Amniotic epithelial cell (primary cell): Measurements from ENCODE around the gene RMP24.

ENCODE experiments used
- DNase-seq: peaks from one replicate; pipeline ENCODE4 v3.0.0-alpha.2; 2010; ENCODE audit warnings: low read depth

Gene RMP24

GRCh38 chr18:35968278-35968880 lies 4.1 kb upstream of the RMP24 start:
- DNase-seq = no peak

GRCh38 chr18:35969676-35970075 lies 2.8 kb upstream of the RMP24 start:
- peak; percentile 19 for DNase-seq

DNA sequence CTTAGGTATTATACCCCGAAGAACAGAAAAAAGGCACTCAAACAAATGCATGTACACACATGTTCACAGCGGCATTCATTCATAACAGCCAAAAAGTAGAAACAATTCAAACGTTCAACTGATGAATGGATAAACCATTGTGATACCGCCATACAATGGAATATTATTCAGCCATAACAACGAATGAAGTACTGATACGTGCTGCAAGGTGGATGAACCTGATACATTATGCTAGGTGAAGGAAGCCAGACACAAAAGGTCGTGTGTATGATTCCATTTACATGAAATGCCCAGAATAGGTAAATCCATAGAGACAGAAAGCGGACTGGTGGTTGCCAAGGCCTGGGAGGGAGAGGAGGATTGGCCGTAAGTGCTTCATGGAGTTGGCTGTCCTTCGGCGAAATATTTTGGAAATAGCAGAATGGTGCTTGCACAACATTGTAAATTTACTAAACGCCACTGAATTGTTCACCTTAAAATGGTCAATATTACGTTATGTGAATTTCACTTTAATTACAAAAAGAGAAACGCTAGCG lies 750 bp upstream of the RMP24 start:
- peak; percentile 45 for DNase-seq

DNA sequence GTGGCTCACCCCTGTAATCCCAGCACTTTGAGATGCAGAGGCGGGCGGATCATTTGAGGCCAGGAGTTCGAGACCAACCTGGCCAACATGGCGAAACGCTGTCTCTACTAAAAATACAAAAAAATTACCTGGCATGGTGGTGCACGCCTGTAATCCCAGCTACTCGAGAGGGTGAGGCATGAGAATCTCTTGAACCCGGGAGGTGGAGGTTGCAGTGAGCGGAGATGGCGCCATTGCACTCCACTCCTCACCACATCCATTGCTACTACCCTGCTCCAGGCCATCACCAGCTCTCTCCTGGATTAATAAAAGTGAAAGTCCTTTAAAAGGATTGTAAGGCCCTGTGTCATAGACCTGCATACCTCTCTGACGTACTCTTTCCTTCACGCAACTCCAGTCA lies 1.2 kb downstream of the RMP24 start:
- DNase-seq = no peak

DNA sequence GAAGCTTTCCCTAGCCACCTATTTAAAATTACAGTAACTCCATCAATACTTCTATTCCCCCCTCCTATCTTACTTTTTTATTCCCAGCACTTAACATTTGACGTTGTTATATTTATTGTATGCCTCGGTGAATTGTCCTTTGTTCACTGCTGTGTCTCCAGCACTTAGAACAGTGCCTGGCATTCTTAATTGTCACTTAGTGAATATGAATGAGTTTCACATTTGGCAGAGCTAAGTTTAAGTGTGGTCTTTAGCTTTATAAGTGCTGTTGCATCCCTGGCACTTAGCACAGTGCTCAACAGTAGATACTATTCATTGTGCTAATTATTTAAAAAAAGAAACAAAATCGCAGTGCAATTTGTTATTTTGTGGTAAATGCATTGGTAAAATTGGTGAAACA lies 1.7 kb downstream of the RMP24 start:
- DNase-seq = no peak

DNA sequence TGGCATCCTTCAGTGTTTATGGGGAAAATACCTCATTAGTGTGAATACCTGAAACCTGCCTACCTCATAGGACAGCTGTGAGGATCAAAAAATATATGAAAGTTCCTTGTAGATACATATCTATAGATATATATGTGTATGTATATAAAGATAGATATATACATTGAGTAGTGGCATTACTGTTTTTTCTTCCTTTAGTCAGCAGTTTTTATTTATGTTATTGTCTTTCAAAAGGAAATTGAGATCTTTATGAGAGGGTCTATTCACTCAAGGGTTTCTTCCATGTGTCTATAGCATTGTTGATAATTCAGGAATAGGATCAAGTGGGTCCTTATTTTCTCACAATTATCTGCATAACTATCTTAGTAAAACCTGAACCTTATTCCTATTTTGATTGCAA lies 6.6 kb downstream of the RMP24 start:
- DNase-seq = no peak

DNA sequence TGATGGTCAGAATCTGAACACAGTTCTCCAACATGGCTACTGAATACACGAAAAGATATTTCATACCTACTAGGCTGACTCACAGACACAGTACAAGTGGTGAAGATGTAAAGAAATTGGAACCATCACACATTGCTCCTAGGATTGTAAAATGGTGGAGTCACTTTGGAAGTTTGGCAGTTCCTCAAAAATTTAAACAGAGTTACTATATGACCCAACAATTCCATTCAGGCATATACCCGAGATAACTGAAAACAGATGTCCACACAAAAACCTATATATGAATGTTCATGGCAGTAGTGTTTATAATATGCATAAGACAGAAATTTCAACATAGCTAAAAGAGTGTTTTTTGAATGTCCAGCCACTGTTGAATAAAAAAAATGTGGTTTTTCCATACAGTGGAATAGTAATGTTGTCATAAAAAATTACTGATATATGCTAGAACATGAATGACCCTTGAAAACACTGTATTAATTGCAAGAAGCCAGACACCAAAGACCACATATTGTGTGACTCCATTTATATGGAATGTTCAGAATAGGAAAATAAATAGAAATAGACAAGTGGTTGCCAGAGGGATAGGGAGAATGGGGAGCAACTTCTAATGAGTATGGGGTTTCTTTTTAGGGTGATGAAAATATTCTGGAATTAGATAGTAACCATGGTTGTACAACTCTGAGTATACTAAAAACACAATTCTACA lies 10.1 kb downstream of the RMP24 start:
- DNase-seq = peak; percentile 19

DNA sequence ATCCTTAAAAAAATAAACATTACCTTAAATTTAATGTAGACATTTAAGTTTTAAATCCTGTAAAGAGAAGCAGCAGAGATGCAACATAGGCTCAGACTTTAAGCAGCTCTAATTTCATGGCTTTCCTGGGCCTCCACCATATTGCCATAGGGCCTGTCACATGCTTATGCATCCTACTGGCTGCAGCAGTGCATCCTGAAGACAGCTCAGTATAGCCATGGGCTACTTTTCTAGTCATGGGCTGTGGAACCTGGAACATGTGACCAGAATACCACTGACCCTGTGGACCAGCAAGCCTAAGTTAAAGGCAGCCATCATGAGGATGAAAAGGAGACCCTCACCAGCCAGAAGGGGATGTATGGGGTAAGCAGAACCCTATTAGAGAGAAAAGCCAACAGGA lies 10.7 kb downstream of the RMP24 start:
- DNase-seq = no peak

DNA sequence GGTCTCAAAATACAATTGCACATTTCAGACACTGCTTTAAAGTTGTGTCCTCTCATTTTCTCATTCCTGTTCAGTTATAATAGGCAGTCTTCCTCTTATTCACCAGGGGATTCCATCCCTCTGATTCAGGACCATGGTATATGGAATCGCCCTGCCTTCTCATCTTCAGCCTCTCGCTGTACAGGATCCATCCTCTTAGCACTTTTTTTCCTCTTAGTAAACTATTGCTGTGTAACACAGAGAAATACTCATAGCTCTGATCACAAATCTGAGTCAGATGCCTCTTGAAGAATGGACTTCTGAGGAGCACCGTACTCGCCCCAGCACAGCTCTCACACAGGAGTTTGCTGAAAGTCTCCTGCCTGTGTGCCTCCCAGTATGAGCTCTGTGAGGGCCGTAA lies 11.3 kb downstream of the RMP24 start:
- peak; percentile 42 for DNase-seq

- DNase-seq = no peak
Measured at GRCh38 chr18:35991696-35992095, 19.2 kb downstream of the RMP24 start.

DNA sequence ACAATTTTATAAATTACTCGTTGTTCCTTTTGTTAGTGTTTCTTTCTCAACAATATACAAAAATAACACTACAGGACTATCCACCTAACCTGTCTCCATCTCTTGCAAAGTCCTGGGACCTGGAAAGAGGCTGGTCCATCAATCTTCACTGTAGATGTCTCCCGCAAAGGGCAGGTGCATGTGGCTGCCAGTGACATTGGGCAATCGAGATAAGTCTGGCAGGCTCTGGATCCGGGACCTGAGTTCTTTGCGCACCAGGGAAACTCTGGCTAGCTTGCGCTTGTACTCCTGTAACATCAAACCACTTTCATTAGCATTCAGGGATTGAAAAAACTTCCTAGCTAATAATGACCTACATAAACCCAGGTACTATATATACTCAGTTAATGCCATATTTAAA lies 20.5 kb downstream of the RMP24 start:
- no peak for DNase-seq

DNA sequence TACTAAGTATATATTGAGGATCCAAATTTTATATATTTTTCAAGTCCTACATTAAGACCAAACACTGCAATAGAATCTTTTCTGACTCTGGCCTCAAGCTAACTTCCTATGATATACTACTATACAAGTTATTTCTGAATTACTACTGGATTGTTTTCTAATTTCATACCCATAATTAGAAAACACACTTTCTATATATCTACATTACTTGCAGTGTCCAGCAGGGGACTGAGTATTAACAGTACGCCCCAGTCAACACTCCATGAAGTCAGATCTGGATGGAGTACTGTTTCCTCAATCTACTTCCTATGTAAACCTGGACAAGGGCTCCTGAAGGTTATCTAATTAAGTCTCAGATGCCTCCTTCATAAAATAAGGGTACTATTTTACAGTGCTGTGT lies 26.5 kb downstream of the RMP24 start:
- peak; percentile 21 for DNase-seq

GRCh38 chr18:35999925-36000324 lies 27.4 kb downstream of the RMP24 start:
- DNase-seq = no peak

DNA sequence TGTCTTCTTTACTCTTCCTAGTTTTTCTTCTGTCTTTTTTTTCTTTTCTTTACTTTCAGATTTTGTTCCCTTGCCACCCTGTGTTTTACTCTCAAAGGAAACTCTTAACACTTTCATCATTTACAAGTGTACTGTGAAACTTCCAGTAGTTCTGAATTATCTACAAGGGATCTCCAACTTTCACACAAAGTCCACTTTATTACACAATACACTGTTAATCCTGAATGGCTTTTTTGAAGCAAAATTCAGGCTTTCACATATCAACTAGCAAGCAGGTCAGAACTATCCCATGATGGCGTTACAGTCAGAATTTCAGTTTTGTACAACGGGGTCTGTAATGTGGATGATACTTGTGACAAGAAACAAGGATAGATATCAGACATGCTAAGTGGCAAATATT lies 34.5 kb downstream of the RMP24 start:
- DNase-seq = no peak

DNA sequence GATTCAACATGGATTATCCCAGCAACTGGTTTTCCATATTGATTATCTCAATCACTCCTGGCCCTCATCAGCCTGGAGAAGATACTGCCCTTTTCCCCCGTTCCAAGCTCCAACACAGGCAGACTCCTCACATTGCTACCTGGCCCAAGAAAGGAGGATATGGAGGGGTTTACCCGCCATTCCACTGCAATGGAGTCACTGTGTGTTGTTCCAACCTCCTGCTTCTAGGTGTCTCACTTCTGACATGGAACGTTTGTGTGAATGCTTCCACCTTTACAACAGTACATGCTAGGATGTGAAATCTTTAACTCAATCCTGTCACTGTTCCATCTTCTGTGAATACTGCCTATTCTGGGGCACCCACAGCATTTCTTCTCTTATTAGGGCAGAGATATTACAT lies 36.7 kb downstream of the RMP24 start:
- no peak for DNase-seq

DNA sequence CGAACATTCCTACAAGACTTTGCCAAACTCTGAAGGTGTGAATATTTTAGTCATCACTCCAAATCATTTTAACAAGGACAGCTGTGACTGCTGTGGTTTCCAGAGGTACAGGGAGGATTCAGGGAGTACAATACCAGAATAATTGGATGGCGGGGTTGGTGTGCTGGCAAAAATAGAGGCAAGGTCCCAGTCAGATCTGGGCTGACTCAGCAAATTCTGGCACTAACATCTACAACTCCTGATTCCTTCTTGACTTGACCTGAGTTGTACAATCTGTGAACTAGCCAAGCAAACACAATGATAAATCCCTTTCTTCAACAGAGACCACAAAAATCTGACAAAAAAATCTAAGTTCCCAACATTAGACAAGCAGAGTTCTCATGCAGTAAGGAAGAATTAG lies 40.4 kb downstream of the RMP24 start:
- DNase-seq = peak; percentile 73

- no peak for DNase-seq
Measured at GRCh38 chr18:36015629-36016028, 43.1 kb downstream of the RMP24 start.

- no peak for DNase-seq
Measured at GRCh38 chr18:36017232-36017631, 44.8 kb downstream of the RMP24 start.

GRCh38 chr18:36020174-36020711 lies 47.8 kb downstream of the RMP24 start:
- DNase-seq = peak; percentile 61

DNA sequence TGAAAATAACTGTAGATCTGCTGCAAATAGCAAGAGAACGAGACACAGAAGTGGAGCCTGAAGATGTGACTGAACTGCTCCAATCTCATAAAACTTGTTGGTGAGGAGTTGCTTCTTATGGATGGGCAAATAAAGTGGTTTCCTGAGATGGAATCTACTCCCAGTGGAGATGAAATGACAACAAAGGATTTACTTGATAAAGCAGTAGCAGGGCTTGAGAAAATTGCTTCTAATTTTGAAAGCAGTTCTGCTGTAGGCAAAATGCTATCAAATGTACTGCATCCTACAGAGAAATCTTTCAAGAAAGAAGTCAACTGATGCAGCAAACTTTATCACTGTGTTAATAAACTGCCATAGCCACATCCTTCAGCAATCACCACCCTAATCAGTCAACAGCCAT lies 50.9 kb downstream of the RMP24 start:
- DNase-seq = peak; percentile 38

DNA sequence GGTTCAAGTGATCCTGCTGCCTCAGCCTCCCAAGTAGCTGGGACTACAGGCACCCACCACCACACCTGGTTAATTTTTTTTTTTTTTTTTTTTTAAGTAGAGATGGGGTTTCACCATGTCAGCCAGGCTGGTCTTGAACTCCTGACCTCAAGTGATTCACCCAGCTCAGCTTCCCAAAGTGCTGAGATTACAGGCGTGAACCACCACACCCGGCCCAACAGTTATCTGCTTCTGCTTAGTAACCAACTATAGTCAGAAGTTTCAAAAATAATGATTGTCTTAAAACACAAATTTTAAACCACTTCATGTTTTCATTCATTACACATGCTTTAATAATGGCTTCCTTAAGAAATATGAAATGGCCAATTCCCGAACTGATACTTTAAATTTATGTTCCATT lies 51.8 kb downstream of the RMP24 start:
- peak; percentile 72 for DNase-seq

DNA sequence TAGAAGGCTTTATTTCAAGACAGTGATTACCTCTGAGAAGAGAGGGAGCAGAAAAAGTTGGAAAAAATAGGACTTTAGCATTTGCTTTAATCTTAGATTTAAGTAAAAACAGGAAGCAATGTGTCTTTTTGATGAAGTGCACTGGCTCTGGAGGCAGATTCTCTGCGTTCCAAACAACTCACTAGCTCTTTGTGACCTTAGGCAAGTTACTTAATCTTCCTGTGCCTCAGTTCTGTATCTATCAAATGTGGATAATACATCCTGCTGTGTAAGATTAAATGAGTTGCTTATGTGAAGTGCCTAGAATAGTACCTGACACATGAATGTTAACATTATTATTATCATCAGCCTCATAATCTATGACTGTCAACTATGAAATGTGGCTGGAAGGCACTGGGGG lies 52.5 kb downstream of the RMP24 start:
- DNase-seq = peak; percentile 96

DNA sequence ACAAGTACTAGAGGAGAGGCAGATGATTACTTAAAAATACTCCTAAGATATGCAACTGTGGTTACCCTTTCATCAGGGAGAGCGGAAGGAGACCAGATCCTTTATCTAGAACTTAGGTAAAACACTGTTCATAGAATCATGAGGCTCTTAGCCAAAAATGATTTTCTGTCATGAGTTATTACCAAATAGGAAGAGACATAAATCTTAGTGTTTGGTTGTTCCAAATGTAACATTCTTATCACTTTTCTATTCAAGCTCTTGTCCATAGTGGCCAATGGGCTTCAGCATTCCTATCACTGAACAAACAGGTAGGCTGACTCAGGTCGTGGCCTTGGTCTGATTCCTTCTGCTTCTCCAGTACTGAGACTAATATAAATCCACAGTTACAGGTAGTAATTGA lies 56.4 kb downstream of the RMP24 start:
- peak; percentile 84 for DNase-seq
